ENCODE data around the gene TBC1D30.

Gene TBC1D30

GRCh38 chr12:64824130-64824499, 332 bp upstream of the TBC1D30 start:
- Histone ChIP-seq H2AFZ (ENCODE audit: low read depth, low read length, severe bottlenecking) (peak overlapping the region; percentile 86), H3K9ac (ENCODE audit: low read length) (peak overlapping the region; percentile 66)

GRCh38 chr12:64825143-64826021, 935 bp downstream of the TBC1D30 start:
- no peaks in the 10 kb centered on the region for H3K9me3 ChIP-seq (ENCODE audit: insufficient read depth, low read length)
- peak overlapping the region; percentile 86 for H2AFZ ChIP-seq (ENCODE audit: low read depth, low read length, severe bottlenecking)
- no peaks in the 10 kb centered on the region for H4K20me1 ChIP-seq (ENCODE audit: low read depth, low read length)
- no peak for TF ChIP-seq CTCF (IDR thresholded peaks at IDR 0.05; ENCODE audit: insufficient read depth, low read length, poor library complexity, severe bottlenecking)
- TF ChIP-seq EZH2phosphoT487 (conservative IDR thresholded peaks at IDR 0.05; ENCODE audit: low read length): no peak
- H3K9me2 ChIP-seq (replicated peaks; ENCODE audit: insufficient read depth, low read length): no peaks in the 10 kb centered on the region
- H3K4me3 ChIP-seq (ENCODE audit: insufficient read depth, low read length, poor library complexity, severe bottlenecking): peak overlapping the region; percentile 70
- peak overlapping the region; percentile 75 for H3K4me2 ChIP-seq (ENCODE audit: low read depth, low read length, poor library complexity, severe bottlenecking)
- H3K9ac ChIP-seq (ENCODE audit: low read length): peak overlapping the region; percentile 66
- no peaks in the 10 kb centered on the region; the same call in 1 of the 2 replicates for H3K79me2 ChIP-seq (ENCODE audit: insufficient read depth, low read length)
- peaks cover 5% of the 10 kb centered on the region; the same call in 1 of the 2 replicates for H3K36me3 ChIP-seq (ENCODE audit: low read length)
- no peaks in the 10 kb centered on the region for H3F3A ChIP-seq (ENCODE audit: insufficient read depth)
- no peaks in the 10 kb centered on the region for H3K27me3 ChIP-seq (ENCODE audit: low read length)
- no peak overlapping the region for H3K27ac ChIP-seq (ENCODE audit: low read depth, low read length)

More at GRCh38 chr12:64824130-64824499, 332 bp upstream of the TBC1D30 start:
- Histone ChIP-seq H3F3A (ENCODE audit: insufficient read depth) (no peaks in the 10 kb centered on the region), H4K20me1 (ENCODE audit: low read depth, low read length) (no peaks in the 10 kb centered on the region), H3K27me3 (ENCODE audit: low read length) (no peaks in the 10 kb centered on the region), H3K4me3 (ENCODE audit: insufficient read depth, low read length, poor library complexity, severe bottlenecking) (peak overlapping the region; percentile 70), H3K9me3 (ENCODE audit: insufficient read depth, low read length) (no peaks in the 10 kb centered on the region), H3K27ac (ENCODE audit: low read depth, low read length) (0 out of 2 replicates have a peak overlapping the region, but pooled peaks have one; percentile 28), H3K4me2 (ENCODE audit: low read depth, low read length, poor library complexity, severe bottlenecking) (peak overlapping the region; percentile 75), H3K79me2 (ENCODE audit: insufficient read depth, low read length) (no peaks in the 10 kb centered on the region; the same call in 1 of the 2 replicates), H3K36me3 (ENCODE audit: low read length) (no peaks in the 10 kb centered on the region), H3K9me2 (replicated peaks; ENCODE audit: insufficient read depth, low read length) (no peaks in the 10 kb centered on the region)
- TF ChIP-seq EZH2phosphoT487 (conservative IDR thresholded peaks at IDR 0.05; ENCODE audit: low read length) (no peak), CTCF (IDR thresholded peaks at IDR 0.05; ENCODE audit: insufficient read depth, low read length, poor library complexity, severe bottlenecking) (no peak)

- Histone ChIP-seq H3K36me3 (ENCODE audit: low read length) (peaks cover 5% of the 10 kb centered on the region; the same call in 1 of the 2 replicates), H3K27ac (ENCODE audit: low read depth, low read length) (no peak overlapping the region), H3K4me2 (ENCODE audit: low read depth, low read length, poor library complexity, severe bottlenecking) (peak overlapping the region; percentile 75), H3K27me3 (ENCODE audit: low read length) (no peaks in the 10 kb centered on the region), H3K9ac (ENCODE audit: low read length) (peak overlapping the region; percentile 66), H4K20me1 (ENCODE audit: low read depth, low read length) (no peaks in the 10 kb centered on the region), H3K9me2 (replicated peaks; ENCODE audit: insufficient read depth, low read length) (no peaks in the 10 kb centered on the region), H3K4me3 (ENCODE audit: insufficient read depth, low read length, poor library complexity, severe bottlenecking) (no peak overlapping the region), H2AFZ (ENCODE audit: low read depth, low read length, severe bottlenecking) (no peak overlapping the region), H3K9me3 (ENCODE audit: insufficient read depth, low read length) (no peaks in the 10 kb centered on the region), H3F3A (ENCODE audit: insufficient read depth) (no peaks in the 10 kb centered on the region), H3K79me2 (ENCODE audit: insufficient read depth, low read length) (no peaks in the 10 kb centered on the region; the same call in 1 of the 2 replicates)
- TF ChIP-seq CTCF (IDR thresholded peaks at IDR 0.05; ENCODE audit: insufficient read depth, low read length, poor library complexity, severe bottlenecking) (no peak), EZH2phosphoT487 (conservative IDR thresholded peaks at IDR 0.05; ENCODE audit: low read length) (no peak)
Measured at GRCh38 chr12:64826234-64826633, 1.8 kb downstream of the TBC1D30 start.

Measured in SU-DHL-6 (cell line).